Common myeloid progenitor, CD34-positive (primary cell): ENCODE results near the gene CPA3.

ENCODE experiments used
- CTCF ChIA-PET: fragments of 350-600 bp; sonication (Branson Sonifier 250); formaldehyde crosslinking; loops from one replicate; lab custom pipeline; 2021; ENCODE audit warnings: antibody characterized with exemption; lab: Charles Lee
- POLR2A ChIA-PET: fragments of 350-600 bp; sonication (Branson Sonifier 250); formaldehyde crosslinking; loops from one replicate; lab custom pipeline; 2021; ENCODE audit warnings: antibody characterized with exemption; lab: Charles Lee
- DNase-seq, 3 donors: peaks; one replicate each; pipeline versions ENCODE4 v3.0.0 to v3.0.0-alpha.2; 2013
- H3K27ac ChIP-seq, 2 experiments: 1 replicate in 1 of 2; 2 replicates in 1 of 2; pipeline ENCODE4 v1.7.0; 2013; ENCODE audit warnings: inconsistent platforms in 2 of 2, low read length in 2 of 2, mild to moderate bottlenecking in 2 of 2, low read depth in 1 of 2, moderate library complexity in 1 of 2; ENCODE audit not compliant: severe bottlenecking in 2 of 2, insufficient read depth in 1 of 2, poor library complexity in 1 of 2
- H3K27me3 ChIP-seq, 5 experiments: replicated peaks in 2 of 5; 1 replicate in 3 of 5; 2 replicates in 2 of 5; pipeline versions ENCODE4 v1.6.1 to v1.7.0; 2013; ENCODE audit warnings: low read length in 4 of 5, mild to moderate bottlenecking in 2 of 5, moderate library complexity in 2 of 5, inconsistent platforms in 1 of 5; ENCODE audit not compliant: insufficient read depth in 5 of 5, control insufficient read depth in 4 of 5
- H3K36me3 ChIP-seq, 4 experiments: 1 replicate in 2 of 4; 2 replicates in 2 of 4; pipeline versions ENCODE4 v1.6.1 to v1.7.0; 2013; ENCODE audit warnings: low read length in 3 of 4, control low read depth in 1 of 4, mild to moderate bottlenecking in 1 of 4; ENCODE audit not compliant: control insufficient read depth in 4 of 4, insufficient read depth in 4 of 4
- H3K4me1 ChIP-seq, 4 experiments: 1 replicate in 3 of 4; 2 replicates in 1 of 4; pipeline versions ENCODE4 v1.6.1 to v1.7.1; 2013; ENCODE audit warnings: low read length in 3 of 4, mild to moderate bottlenecking in 3 of 4, control low read depth in 1 of 4, inconsistent platforms in 1 of 4, moderate library complexity in 1 of 4; ENCODE audit not compliant: control insufficient read depth in 4 of 4, insufficient read depth in 4 of 4; ENCODE audit errors: control extremely low read depth in 1 of 4
- H3K4me3 ChIP-seq, 7 experiments: 1 replicate in 4 of 7; 2 replicates in 3 of 7; pipeline versions ENCODE4 v1.5.1 to v1.7.0; 2013; ENCODE audit warnings: mild to moderate bottlenecking in 7 of 7, low read length in 6 of 7, moderate library complexity in 6 of 7, inconsistent platforms in 2 of 7, low read depth in 2 of 7, control low read depth in 1 of 7; ENCODE audit not compliant: insufficient read depth in 4 of 7, control insufficient read depth in 1 of 7; ENCODE audit errors: extremely low read depth in 1 of 7
- H3K9me3 ChIP-seq, 5 experiments: 1 replicate in 4 of 5; 2 replicates in 1 of 5; pipeline versions ENCODE4 v1.6.1 to v1.7.1; 2013; ENCODE audit warnings: low read length in 4 of 5, mild to moderate bottlenecking in 2 of 5, inconsistent platforms in 1 of 5, low read depth in 1 of 5, moderate library complexity in 1 of 5; ENCODE audit not compliant: control insufficient read depth in 4 of 5, insufficient read depth in 2 of 5; ENCODE audit errors: control extremely low read depth in 1 of 5
- WGBS: methylation state at CpG from one replicate; pipeline ENCODE4 v1.1.5; 2013; ENCODE audit not compliant: insufficient coverage; 5-methylcytosine and 5-hydroxymethylcytosine counted together

CPA3 gene

GRCh38 chr3:148940983-148941382 lies 75.9 kb downstream of the CPA3 start:
- DNase-seq: no peak

GRCh38 chr3:148943506-148944205 lies 78.6 kb downstream of the CPA3 start:
- H3K9me3 ChIP-seq: no peaks in the 10 kb centered on the region
- no peak overlapping the region for H3K27ac ChIP-seq
- POLR2A ChIA-PET: no interaction called here
- H3K36me3 ChIP-seq: no peaks in the 10 kb centered on the region
- no peak overlapping the region for H3K4me3 ChIP-seq
- H3K4me1 ChIP-seq: no peaks in the 10 kb centered on the region
- no CpG with 5 or more reads among the region's 2 CpGs for WGBS
- CTCF ChIA-PET: interaction anchor here (1.2 to 11.6 kb wide), 10 partner anchors 9 to 563 kb away, joined by 4 to 155 read pairs (median 5); partner anchors contain the start of gene CPA3
- no peaks in the 10 kb centered on the region for H3K27me3 ChIP-seq
- peak; percentile 55 to 77 (median 75) for DNase-seq

More at GRCh38 chr3:148940983-148941382, 75.9 kb downstream of the CPA3 start:
- H3K27me3 ChIP-seq: no peaks in the 10 kb centered on the region
- no peak overlapping the region for H3K4me3 ChIP-seq
- no peaks in the 10 kb centered on the region for H3K36me3 ChIP-seq
- H3K4me1 ChIP-seq: peaks cover 0 to 4% (median 0%) of the 10 kb centered on the region in 4 experiments
- H3K9me3 ChIP-seq: no peaks in the 10 kb centered on the region
- WGBS: 92% methylated on average over 1 of the region's 3 CpGs
- no peak overlapping the region for H3K27ac ChIP-seq
- POLR2A ChIA-PET: no interaction called here
- CTCF ChIA-PET: interaction anchor here (1.1 to 11.6 kb wide), 4 partner anchors 13 to 215 kb away, joined by 3 to 155 read pairs (median 6); partner anchors contain the start of gene CPA3

- H3K4me1 ChIP-seq: no peaks in the 10 kb centered on the region
- no peak overlapping the region for H3K4me3 ChIP-seq
- CTCF ChIA-PET: interaction anchor here (1.6 to 11.6 kb wide), 6 partner anchors 9 to 564 kb away, joined by 4 to 155 read pairs (median 16); partner anchors contain the start of gene CPA3
- POLR2A ChIA-PET: no interaction called here
- no peaks in the 10 kb centered on the region for H3K9me3 ChIP-seq
- WGBS: no CpG with 5 or more reads among the region's 2 CpGs
- no peak overlapping the region for H3K27ac ChIP-seq
- no peak for DNase-seq
- no peaks in the 10 kb centered on the region for H3K36me3 ChIP-seq
- H3K27me3 ChIP-seq: no peaks in the 10 kb centered on the region
Measured at GRCh38 chr3:148945116-148945515, 80.0 kb downstream of the CPA3 start.
